Inflammatory macrophage treated with lipopolysaccharide for 4 hours (primary cell): ENCODE data around the gene MBNL2.

ENCODE experiments used
- DNase-seq: peaks from one replicate; pipeline ENCODE4 v3.0.0-alpha.2; 2020

Gene MBNL2

DNA sequence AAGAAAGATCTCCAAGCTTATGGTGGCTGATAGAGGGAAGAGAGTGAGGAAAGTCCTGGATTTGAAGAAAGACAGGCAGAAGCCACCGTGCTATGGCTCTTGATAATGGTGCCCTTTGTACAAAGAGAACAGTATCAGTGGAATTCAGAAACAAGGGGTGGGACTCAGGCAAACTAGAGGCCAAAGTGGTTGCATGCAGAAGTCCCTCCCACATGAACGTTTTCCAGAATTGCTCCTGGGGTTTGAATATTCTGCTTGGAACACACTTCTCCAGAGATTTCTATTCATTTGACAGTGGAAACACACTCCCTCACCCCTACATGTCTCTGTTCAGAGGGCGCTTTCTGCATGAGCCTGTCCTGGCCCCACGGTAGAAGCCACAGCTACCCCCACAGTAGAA lies 10.1 kb upstream of the MBNL2 start:
- no peak for DNase-seq

DNA sequence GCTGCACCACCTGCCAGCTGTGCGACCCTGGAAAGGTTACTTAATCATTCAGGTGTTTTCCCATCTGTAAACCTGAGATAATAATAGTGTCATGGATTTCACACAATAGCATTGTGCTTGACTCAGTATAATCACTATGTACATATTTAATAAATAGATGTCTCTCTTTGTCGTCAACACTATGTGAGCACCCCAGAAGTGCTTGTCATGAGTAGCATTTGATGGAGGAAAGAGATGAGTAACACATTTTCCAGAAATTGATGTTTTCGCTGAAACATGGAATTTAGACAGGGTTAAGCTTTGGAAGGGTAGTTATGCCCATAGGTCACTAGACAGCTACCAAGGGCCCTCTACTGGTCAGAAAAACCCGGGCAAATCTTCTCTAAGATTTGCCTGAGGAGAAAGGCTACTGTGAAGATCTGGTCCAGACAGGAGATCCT lies 9.5 kb upstream of the MBNL2 start:
- DNase-seq = no peak

DNA sequence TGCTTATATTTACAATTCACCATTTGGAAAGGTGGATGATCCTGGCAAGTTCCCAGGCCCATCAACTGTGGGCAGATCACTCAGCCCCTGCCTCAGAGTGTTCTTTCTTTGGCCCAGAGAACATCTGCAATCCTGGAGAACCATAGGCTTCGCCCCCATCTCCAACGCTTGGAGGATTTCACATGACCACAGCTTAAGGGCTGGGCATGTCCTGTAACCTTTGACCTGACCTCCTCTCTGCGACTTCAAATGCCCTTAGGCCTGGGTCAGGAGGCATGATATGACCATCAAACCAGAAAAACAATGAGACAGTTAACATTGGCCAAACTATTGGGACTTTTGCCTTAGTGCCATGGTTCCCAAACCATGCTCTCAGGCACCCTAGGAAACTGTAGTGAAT lies 7.2 kb upstream of the MBNL2 start:
- DNase-seq = no peak

DNA sequence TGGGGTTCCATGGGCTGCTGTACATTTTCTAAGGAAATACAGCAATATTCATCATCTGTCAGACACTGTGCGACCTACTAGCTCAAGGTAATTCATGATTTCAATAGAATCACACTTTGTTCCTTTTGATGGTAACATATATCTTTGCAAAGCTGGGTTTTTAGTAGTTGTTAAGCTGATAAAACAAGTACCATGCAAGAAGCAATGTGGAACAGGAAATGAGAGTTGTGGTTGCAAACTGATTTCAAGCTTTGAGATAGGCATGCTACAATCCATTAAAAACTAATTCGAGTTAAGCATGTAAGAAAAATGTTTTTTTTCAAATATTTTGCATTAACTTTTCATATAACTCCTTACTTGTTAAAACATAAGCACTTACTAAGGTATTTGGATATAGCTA lies 6.8 kb upstream of the MBNL2 start:
- DNase-seq = no peak

DNA sequence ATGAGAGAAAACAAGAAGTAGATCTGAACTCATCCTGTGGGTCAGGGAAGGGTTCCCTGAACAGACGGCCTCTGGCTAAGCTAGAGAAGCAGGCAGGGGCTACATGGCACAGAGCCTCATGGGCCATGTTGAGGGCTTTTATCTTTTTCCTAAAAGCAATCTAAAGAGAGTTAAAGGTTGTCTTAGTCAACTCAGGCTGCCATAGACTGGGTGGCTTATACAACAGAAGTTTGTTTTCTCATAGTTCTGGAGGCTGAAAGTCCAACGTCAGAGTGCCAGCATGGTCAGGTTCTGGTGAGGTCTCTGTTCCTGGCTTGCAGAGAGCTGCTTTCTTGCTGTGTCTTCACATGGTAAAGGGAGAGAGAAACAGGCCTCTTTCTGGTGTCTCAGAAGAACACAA lies 2.9 kb upstream of the MBNL2 start:
- no peak for DNase-seq

DNA sequence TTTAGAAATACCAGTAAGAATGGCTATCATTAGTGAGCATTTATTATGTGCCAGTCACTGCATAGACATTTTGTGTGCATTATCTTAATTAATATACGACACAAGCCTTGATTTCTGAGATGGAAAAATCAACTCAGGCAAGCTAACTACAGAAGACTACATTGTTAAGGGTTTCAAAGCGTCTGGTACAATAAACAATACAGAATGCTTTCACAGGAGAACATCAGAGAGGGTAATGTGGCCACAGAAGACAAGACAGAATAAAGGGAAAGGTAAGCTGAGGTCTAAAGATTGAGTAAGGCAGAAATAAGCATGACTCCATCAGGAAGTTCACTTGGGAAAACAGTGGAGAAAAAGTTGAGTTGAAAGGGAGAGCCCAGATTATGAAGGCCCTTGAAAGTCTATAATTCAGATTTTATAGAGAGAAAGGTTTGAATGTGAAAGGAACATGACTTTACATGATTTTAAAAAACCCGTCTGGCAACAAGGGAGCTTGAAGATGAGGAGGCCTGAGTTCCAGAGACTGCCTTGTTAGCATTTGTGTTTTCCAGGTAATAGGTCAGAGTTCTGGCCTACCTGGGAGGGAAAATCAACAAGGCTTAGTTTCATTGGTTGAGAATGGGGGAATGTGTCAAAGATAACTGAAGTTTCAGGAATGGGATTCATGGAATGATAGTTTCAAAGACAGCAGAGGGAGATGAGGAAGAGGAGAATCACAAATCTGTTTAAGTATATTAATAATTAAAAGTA lies 1.8 kb upstream of the MBNL2 start:
- DNase-seq = no peak

DNA sequence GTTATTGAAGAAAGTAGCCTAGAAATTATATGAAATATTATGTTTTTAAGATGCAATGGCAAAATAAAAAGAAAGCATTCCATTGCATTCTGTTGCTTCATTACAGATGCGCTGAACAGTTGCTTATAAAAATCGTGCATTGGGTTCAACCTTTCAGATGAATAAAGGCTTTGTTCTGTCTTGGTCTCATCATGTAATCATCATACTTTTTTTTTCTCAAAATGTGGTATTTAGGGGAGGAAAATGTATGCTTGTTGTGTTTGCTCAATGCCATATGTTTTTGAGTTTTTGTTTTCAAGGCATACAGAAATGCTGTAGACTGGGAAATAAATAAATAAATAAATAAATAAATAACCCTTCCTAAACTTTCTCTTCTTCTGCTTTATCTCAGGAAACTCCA lies 1.1 kb upstream of the MBNL2 start:
- DNase-seq = no peak

DNA sequence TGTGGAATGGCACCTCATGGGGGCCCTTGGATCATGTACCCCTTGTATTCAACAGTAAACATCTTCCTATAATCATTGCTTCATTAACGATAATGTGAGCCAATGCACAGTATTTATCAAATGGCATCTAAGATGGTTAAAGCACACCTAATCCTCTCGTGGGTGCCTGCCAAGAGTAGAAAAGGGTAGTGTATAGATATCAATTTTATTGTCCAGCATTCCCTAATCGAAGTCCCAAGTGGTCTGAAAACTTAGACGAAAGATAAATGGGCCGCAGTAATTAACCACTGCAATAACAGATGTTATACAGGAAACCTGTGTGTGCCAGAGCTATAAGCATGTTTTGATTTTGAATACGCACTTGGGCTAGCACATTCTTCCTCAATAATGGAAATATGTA lies 667 bp upstream of the MBNL2 start:
- DNase-seq = no peak

DNA sequence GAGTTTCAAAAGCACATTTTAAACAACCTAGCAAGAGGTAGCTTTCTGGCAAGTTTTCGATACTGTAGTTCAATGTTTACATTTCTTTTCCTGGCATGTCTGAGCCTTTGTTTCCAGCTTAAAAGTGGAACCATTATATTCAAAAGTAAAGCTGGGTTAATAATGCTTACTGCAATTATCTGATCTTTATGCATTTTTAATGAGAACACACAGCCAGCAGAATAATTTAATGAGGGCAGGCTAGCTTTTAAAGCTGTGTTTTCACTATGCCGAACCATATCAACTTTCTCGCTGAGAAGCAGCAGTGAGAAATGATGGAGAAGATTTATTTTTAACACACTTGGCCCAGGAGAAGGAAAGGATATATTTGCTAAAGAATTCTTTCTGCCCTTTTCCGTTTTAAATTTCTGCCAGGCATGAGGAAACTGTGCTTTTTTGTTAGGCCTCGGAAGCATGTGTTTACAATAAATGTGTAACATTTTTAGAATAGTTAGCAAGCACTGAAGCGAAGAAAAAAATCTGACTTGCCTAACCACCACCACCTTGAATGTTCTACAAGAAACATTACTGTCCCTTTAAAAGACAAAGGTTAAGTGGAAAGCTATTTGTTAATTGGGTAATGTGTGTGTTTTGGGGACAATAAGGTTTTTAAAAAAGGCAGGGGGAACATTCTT lies 1.0 kb downstream of the MBNL2 start:
- no peak for DNase-seq

DNA sequence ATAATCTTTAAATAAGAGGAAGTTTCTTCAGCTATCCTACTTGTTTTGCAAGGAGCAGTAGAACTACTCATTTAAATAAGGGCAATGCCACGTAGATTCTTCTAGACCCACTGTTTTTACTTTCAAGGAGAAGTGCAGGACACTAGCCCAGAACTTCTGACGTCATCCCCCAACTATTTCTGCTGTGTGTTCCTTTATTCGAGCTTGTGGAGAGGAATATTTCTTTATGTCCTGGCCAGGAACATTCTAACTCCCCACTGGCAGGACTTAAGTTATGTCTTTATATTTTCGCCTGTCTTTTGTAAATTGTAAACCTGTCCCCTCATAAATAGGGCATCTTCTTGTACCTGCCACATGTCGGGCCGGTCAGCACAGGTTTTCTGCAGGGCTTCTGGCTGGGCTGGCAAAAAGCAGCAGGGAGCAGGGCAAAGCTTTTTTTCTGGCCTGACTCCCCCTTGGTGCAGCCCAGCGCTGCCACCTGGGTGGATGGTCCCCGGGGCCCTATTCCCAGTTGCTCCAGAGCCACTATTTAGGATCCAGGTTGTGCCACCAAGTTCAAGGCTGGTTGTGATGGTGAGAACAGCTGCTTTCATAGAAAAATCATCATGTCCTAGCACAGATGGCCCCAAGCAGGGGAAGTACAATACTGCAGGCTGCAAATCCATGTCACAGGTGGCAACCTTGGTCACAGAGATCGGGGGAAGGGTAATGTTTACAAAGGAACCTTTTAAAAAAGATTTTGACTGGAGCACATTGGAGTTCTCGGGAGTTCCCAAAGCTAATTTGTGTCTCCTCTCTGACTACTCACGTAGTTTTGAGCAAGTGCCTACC lies 1.8 kb downstream of the MBNL2 start:
- DNase-seq = peak; percentile 95

DNA sequence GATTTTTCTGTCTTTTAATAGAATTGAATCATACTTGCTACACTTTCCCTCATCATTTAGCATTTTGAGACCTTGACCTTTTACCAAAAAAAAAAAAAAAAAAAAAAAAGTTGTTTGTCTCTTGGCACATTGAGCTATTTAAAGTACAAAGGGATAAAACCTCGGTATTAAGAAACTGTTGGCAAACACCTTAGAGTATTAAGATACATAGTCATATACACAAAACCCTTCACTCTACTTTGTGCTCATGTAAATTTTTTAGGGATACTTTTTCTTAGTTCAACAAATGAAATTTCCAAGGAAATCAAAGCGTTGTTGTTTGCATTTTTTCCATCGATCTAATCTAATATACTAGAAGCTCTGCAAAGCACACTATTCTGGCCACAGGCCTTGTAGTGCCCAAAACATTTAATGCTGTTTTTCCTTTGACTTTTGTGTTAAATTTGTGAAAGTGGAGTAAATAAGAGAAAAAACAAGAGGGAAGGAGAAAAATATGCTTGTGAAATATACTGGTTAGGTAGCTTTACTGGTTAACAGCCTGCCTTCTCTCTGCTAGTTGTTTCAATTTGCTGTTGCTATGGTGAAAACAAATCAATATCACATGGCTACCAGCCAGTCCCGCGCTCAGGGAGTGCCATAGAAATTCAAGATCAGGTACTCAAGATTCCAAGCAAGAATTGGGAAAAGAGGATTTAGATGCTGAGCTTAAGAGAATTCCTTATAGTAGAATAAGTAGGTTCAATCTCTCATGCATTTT lies 2.6 kb downstream of the MBNL2 start:
- no peak for DNase-seq

DNA sequence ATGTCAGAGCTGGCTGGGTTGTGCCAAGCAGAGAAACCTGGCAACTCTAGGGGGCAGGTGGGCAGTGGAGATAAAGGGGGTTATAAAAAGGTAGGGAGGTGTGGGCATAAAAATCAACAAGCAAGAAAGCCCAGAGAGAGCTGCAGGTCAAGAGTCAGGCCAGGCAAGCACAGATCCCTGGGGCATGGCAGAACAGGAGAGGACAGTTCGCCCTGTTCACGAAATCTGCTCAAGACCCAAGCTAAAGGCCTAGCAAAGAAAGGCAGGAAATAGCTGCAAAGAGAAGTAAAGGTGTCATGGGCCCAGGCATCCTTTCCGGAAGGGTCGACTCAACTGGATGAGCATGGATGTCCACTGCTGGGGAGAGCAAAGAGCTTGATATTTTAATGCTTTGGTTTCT lies 3.4 kb downstream of the MBNL2 start:
- no peak for DNase-seq

DNA sequence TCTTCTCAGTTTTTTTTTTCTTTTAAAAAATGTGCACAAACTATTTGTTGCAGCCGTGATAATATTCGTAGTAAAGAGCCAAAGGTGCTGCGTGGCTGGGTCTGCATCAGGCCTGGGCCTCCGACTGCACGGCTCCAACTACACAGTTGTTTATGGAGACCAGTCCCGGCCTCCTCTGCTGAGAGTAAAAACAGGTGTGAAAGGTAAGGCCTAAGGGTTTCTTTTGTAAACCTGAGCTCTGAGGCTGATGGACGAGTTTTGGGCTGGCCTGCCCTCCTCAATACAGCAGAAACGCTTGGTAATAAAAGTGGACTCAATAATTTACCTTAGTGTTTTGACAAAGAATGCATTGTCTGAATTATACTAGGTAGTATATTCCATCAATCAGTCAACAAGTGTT lies 3.9 kb downstream of the MBNL2 start:
- no peak for DNase-seq

DNA sequence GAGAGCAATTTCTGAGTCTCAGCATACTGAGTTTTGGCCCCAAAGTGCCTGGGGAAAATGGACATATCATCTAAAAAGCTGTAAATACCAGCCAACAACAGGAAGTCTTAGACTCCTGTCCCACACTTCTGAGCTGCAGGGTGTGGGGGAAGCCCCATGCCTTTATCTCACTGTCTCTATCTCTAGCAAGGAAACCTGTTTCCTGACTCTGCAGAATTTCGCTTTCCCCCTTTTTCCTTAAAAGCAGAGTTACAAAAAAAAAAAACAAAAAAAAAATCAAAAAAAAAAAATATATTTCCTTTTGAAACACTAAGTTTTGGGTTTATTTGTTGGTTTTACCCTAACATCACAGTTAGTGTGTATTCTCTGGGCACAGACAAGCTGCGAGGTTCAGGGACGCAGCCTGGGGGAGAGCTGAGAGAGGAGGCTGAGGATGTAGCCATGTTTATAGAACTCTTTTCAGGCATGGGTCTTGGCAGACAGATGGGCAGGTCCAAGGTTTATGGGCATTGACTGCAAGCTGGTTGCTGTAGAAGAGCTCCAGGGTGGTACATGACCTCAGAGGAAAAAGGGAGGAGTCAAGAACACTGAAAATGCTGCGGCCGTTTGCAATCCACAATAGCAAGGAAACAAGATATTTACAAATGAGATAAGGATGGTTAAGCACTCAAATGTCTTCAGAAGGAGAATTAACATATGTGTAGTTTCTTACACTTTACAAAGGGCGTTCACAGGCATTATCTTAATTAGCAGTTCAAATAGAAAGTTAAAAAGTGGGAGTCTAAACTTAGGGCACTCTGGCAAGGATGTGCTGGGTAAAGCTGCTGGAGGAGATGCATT lies 4.9 kb downstream of the MBNL2 start:
- DNase-seq = no peak

DNA sequence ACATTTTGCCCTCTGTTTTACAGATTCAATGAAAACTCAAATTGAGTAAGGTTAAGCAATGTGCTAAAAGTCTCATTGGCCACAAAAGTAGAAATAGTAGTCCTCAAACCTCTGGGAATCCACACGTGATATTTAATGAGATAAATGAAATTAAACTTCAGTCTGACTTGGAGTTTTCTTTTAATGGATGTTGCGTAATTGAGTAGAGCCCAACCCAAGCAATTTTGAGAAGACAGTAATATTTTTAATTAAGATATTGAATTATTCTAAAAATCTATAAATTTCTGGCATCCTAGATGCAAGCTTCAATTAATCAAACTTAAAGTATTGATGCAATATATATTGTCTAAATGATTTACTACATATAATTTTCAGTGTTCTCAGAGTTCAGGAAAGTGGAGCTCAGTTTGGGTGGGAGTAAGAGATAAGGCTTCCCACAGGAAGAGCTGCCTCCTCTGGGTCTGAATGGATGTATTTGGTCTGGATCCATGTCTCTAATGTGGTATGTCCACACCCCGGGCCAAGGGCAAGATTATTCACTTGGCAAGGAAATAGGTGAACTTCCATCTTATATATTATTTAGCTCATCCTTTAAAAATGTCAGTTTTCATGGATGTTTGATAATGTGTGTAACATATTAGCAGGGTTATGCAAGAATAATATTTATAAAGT lies 6.9 kb downstream of the MBNL2 start:
- no peak for DNase-seq

DNA sequence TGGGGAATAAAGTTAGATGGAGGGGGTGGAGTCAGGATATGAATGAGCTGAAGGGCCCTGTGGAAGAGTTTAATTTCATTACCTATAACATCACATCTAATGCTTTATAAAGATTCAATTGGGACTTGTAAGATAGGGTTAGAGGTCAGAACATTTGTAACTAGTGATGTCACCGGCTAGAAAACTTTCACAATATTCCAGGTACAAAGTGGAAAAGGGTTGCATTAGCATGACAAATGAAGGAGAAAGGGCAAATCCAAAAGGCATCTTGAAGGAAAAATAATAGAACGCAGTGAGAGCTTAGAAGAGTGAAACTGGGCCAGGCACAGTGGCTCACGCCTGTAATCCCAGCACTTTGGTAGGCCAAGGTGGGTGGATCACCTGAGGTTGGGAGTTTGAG lies 7.6 kb downstream of the MBNL2 start:
- no peak for DNase-seq

DNA sequence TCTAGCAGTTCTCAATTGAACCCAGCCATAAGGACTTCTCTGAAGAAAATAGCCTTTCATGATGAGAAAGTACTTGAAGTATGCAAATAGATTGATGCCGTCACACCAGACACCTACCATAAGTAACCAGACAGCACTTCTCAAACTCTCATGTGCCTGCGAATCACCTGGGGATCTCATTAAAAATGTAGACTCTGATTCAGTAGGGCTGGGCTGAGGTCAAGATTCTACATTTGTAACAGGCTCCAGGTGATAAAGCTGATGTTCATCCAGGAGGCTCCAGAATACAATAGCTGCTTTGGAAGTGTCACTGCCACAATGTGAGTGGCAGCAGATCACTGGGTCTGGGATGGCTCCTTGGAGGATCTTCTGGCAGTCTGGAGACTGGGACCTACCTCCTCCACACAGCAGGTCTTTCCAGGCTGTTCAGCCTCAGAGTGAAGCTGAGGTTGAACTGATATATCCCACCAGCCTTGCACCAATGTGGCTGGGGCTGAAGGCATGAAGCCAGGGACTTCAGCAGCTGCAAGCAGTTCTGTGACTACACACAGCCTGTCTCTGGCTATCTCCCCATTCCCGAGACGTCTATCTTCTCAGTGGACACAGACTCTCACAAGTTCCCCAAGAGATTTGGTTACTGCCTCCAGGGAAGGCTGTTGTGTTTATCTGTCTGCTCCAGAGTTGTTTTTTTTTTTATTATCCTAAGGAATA lies 9.1 kb downstream of the MBNL2 start:
- no peak for DNase-seq

DNA sequence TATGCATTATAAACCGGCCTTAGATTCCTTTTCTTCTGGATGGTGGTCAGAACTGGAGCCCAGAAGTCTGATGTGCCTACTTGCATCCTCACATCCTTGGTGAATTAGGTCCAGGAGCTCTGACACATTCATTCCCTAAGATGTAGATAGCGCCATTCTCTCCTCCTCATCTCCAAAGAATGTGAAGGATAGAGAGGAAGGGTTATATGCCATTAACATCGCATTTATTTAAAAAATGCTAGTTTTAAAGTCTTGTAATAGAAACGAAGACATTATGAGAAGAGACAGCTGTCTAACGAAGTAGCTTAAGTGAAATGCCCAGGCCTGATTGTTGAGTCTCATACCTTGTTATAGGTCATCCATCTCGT lies 9.7 kb downstream of the MBNL2 start:
- DNase-seq = no peak

DNA sequence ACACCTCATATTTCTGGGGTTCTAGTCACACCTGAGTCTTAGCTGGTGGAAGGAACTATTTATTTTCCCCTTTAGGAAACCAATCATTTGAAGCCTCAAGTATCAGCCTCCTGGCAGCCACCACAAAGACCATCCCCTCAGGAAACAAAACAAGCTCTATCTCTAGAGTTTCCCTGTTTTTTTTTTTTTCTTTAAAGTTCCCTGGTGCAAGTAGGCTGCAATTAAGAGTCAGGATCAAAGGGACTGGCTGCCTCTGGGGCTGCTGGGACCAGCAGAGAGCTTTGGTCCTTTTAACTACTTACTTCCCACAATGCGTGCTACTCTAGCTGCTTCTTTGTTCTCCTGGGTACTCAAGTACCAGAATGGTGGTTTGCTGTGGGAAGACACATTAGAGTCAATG lies 11.4 kb downstream of the MBNL2 start:
- DNase-seq = no peak

DNA sequence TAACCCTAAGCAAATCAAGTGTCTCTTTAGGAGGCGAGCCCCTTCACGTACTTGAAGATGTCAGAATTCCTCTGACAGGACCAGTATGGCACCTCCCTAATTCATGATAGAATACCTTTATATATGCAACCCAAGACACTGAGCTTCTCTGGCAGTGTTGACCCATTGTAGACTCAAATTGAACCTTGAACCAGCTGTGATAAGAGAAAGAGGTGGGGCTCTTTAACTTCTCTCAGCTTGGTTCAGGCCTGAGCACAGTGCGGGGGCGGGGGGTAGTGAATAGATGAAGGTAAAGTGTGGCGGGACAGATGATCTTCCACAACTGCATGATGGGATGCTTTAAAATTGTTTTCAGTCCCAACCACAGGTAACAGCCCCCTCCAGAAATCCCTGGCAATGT lies 12.1 kb downstream of the MBNL2 start:
- DNase-seq = no peak

DNA sequence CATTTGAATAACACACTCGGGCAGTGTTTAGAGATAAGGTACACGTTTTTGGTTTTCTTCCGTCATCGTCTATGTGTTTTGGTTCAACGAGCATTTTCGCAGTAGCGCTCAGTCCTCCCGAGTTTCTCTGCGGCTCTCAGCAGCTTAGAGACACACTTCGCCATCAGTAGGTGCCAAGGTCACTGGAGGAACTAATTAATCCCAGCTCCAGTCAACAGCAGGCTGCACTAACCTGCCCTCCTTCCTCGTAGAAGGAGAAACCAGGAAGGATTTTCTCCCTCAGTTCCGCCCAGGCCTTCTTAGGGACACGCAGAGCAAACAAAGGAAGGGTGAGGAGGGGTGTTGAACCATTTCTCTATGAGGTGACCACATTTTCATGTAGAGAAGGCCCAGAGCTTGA lies 12.6 kb downstream of the MBNL2 start:
- no peak for DNase-seq
